HCT116 (cell line): ENCODE measurements around the gene ADAM19. TPM values are rescaled to one million over a fixed set of nuclear protein-coding genes. Genes with fewer than 3 reads are reported as not detected.

Experiments
- ATAC-seq: fragments of 200-7000 bp; cut with Tn5 transposase; 2 replicates; pipeline ENCODE4 v1.9.1; 2020; ENCODE audit warnings: mild to moderate bottlenecking, moderate library complexity
- BruUV-seq: library from RNA; stranded (reverse); fragments of 400-500 nt; replicated peaks from 2 replicates; lab custom pipeline; 2021; lab: Mats Ljungman, UMichigan
- CTCF ChIA-PET: fragments of 300-600 bp; sonication (Branson Sonifier 250); formaldehyde crosslinking; loops from one replicate; lab custom pipeline; 2021; ENCODE audit warnings: antibody characterized with exemption; lab: Charles Lee
- POLR2A ChIA-PET: fragments of 300-600, 350-600 bp; sonication (Branson Sonifier 250); formaldehyde crosslinking; loops from one replicate; lab custom pipeline; 2021; ENCODE audit warnings: antibody characterized with exemption; lab: Charles Lee
- RAD21 ChIA-PET, 2 experiments: fragments of 300-600 bp; sonication (Branson Sonifier 250); formaldehyde crosslinking; loops; one replicate each; lab custom pipeline; 2023; ENCODE audit warnings: low total read pairs in 2 of 2; ENCODE audit not compliant: uncharacterized antibody in 2 of 2, unreplicated experiment in 2 of 2, low non-redundant PET in 1 of 2; lab: Charles Lee
- DNase-seq: peaks from one replicate; pipeline ENCODE4 v3.0.0-alpha.2; 2010; ENCODE audit warnings: low read depth, low spot score
- H2AFZ ChIP-seq: fragments of 200-600 bp; shearing (Covaris generic), sonication (generic); 2 replicates; pipeline ENCODE4 v1.6.1; 2017; ENCODE audit warnings: low read depth, mixed run types, mixed read lengths, antibody characterized with exemption, low read length; ENCODE audit not compliant: poor library complexity, severe bottlenecking
- H3K27ac ChIP-seq: 2 replicates; pipeline ENCODE4 v1.5.1; 2012; ENCODE audit warnings: low read depth, low read length
- H3K27me3 ChIP-seq: fragments of 200-600 bp; sonication (generic); 2 replicates; pipeline ENCODE4 v1.6.1; 2016; ENCODE audit warnings: mixed run types, low read length, mixed read lengths; ENCODE audit not compliant: insufficient read depth
- H3K36me3 ChIP-seq, 2 experiments: fragments of 200-500 bp in 1 of 2; fragments of 200-600 bp in 1 of 2; sonication (Bioruptor generic) in 1 of 2; sonication (generic) in 1 of 2; 2 replicates each; pipeline versions ENCODE4 v1.5.1 to v1.6.1; 2014 to 2016; ENCODE audit warnings: low read length in 2 of 2, inconsistent platforms in 1 of 2, mixed read lengths in 1 of 2, mixed run types in 1 of 2; ENCODE audit not compliant: insufficient read depth in 2 of 2, control insufficient read depth in 1 of 2
- H3K4me1 ChIP-seq, 2 experiments: fragments of 200-600 bp in 1 of 2; sonication (generic) in 1 of 2; 2 replicates each; pipeline versions ENCODE4 v1.5.1 to v1.6.1; 2012 to 2017; ENCODE audit warnings: low read length in 2 of 2, inconsistent platforms in 1 of 2, mild to moderate bottlenecking in 1 of 2, mixed read lengths in 1 of 2, mixed run types in 1 of 2, moderate library complexity in 1 of 2; ENCODE audit not compliant: insufficient read depth in 2 of 2, control insufficient read depth in 1 of 2
- H3K4me2 ChIP-seq: fragments of 200-600 bp; sonication (generic); 2 replicates; pipeline ENCODE4 v1.6.1; 2017; ENCODE audit warnings: mixed run types, low read length, mixed read lengths
- H3K4me3 ChIP-seq, 2 experiments: fragments of 200-600 bp in 1 of 2; sonication (generic) in 1 of 2; replicated peaks in 1 of 2; 2 replicates each; pipeline ENCODE4 v1.5.1; 2011 to 2016; ENCODE audit warnings: low read length in 2 of 2, control low read depth in 1 of 2, low read depth in 1 of 2, mild to moderate bottlenecking in 1 of 2, mixed read lengths in 1 of 2, mixed run types in 1 of 2
- H3K79me2 ChIP-seq: fragments of 200-600 bp; sonication (generic); 2 replicates; pipeline ENCODE4 v1.6.1; 2017; ENCODE audit warnings: mild to moderate bottlenecking, mixed run types, low read length, moderate library complexity, mixed read lengths; ENCODE audit not compliant: insufficient read depth
- H3K9ac ChIP-seq: fragments of 200-600 bp; sonication (generic); 2 replicates; pipeline ENCODE4 v1.6.1; 2016; ENCODE audit warnings: low read length, mixed read lengths
- H3K9me2 ChIP-seq: fragments of 200-600 bp; sonication (generic), shearing (Covaris generic); 2 replicates; pipeline ENCODE4 v1.6.1; 2017; ENCODE audit warnings: mixed run types, mild to moderate bottlenecking, moderate library complexity; ENCODE audit not compliant: insufficient read depth
- H3K9me3 ChIP-seq, 2 experiments: fragments of 200-500 bp in 1 of 2; fragments of 200-600 bp in 1 of 2; sonication (Bioruptor generic) in 1 of 2; sonication (generic) in 1 of 2; 2 replicates each; pipeline ENCODE4 v1.6.1; 2014 to 2017; ENCODE audit warnings: low read length in 2 of 2, mixed read lengths in 2 of 2, inconsistent platforms in 1 of 2, low read depth in 1 of 2, mild to moderate bottlenecking in 1 of 2, mixed run types in 1 of 2, moderate library complexity in 1 of 2; ENCODE audit not compliant: control insufficient read depth in 1 of 2, insufficient read depth in 1 of 2
- H4K20me1 ChIP-seq: fragments of 200-600 bp; sonication (generic), shearing (Covaris generic); 2 replicates; pipeline ENCODE4 v1.6.1; 2017; ENCODE audit warnings: mixed run types, mild to moderate bottlenecking, moderate library complexity; ENCODE audit not compliant: insufficient read depth
- CBX3 ChIP-seq: IDR thresholded peaks from 2 replicates; pipeline ENCODE4 v1.6.1; 2012; ENCODE audit warnings: low read depth
- CEBPB ChIP-seq: IDR thresholded peaks from 2 replicates; pipeline ENCODE4 v1.6.1; 2012; ENCODE audit warnings: low read depth
- EGR1 ChIP-seq: IDR thresholded peaks from 2 replicates; pipeline ENCODE4 v1.6.1; 2012; ENCODE audit warnings: low read depth
- ELF1 ChIP-seq: IDR thresholded peaks from 2 replicates; pipeline ENCODE4 v1.6.1; 2012; ENCODE audit warnings: low read depth, borderline replicate concordance
- EZH2 ChIP-seq: fragments of 200-600 bp; sonication (generic); IDR thresholded peaks from 2 replicates; pipeline ENCODE4 v1.6.1; 2017; ENCODE audit warnings: antibody characterized with exemption, mixed run types
- EZH2phosphoT487 ChIP-seq: fragments of 200-600 bp; IDR thresholded peaks from 2 replicates; pipeline ENCODE4 v1.6.1; 2018; ENCODE audit warnings: antibody characterized with exemption, borderline replicate concordance
- FOSL1 ChIP-seq: IDR thresholded peaks from 2 replicates; pipeline ENCODE4 v1.6.1; 2012; ENCODE audit warnings: low read depth
- JUND ChIP-seq: IDR thresholded peaks from 2 replicates; pipeline ENCODE4 v1.6.1; 2012
- POLR2A ChIP-seq: IDR thresholded peaks from 2 replicates; pipeline ENCODE4 v1.7.0; 2011; ENCODE audit warnings: borderline replicate concordance; ENCODE audit not compliant: insufficient read depth, insufficient read length; ENCODE audit errors: extremely low read depth
- POLR2AphosphoS5 ChIP-seq: IDR thresholded peaks from 2 replicates; pipeline ENCODE4 v1.6.1; 2011; ENCODE audit warnings: mild to moderate bottlenecking, low read depth, low read length, moderate library complexity
- RAD21 ChIP-seq: IDR thresholded peaks from 2 replicates; pipeline ENCODE4 v1.6.1; 2012; ENCODE audit warnings: low read depth, mild to moderate bottlenecking
- SIN3A ChIP-seq: IDR thresholded peaks from 2 replicates; pipeline ENCODE4 v1.6.1; 2012; ENCODE audit warnings: low read depth
- SP1 ChIP-seq: IDR thresholded peaks from 2 replicates; pipeline ENCODE4 v1.6.1; 2012; ENCODE audit warnings: low read depth
- SRF ChIP-seq: IDR thresholded peaks from 2 replicates; pipeline ENCODE4 v1.6.1; 2012; ENCODE audit warnings: low read depth
- YY1 ChIP-seq: IDR thresholded peaks from 2 replicates; pipeline ENCODE4 v1.6.1; 2011; ENCODE audit warnings: low read length, low read depth, moderate library complexity, mild to moderate bottlenecking; ENCODE audit not compliant: insufficient replicate concordance; ENCODE audit errors: extremely low read depth
- ZFX ChIP-seq: fragments of 450-650 bp; IDR thresholded peaks from 2 replicates; pipeline ENCODE4 v1.6.1; 2017
- intact Hi-C: fragments of 100-400 bp; cut with micrococcal nuclease; formaldehyde crosslinking; loops from 2 replicates; pipeline ENCODE4 v1.10.0; 2022
- total RNA-seq: library from RNA; stranded (reverse); gene quantifications from one replicate; pipeline ENCODE4 v1.2.1, GENCODE V29; 2021; ENCODE audit not compliant: unreplicated experiment
- TF ChIP-seq, protein P1 (sequence below), 3 experiments: fragments of 200-600 bp in 1 of 3; sonication (generic) in 1 of 3; IDR thresholded peaks in 2 of 3; conservative IDR thresholded peaks in 1 of 3; 2 replicates each; pipeline ENCODE4 v1.5.1; 2012 to 2017; ENCODE audit warnings: low read depth in 2 of 3, low read length in 2 of 3, antibody characterized with exemption in 1 of 3, borderline replicate concordance in 1 of 3, control low read depth in 1 of 3, mild to moderate bottlenecking in 1 of 3, mixed read lengths in 1 of 3, mixed run types in 1 of 3, moderate library complexity in 1 of 3; ENCODE audit not compliant: insufficient read depth in 1 of 3
- TF ChIP-seq, protein P2 (sequence below): IDR thresholded peaks from 2 replicates; pipeline ENCODE4 v1.6.1; 2012
- TF ChIP-seq, protein P3 (sequence below): IDR thresholded peaks from 2 replicates; pipeline ENCODE4 v1.6.1; 2012; ENCODE audit warnings: low read depth
- TF ChIP-seq, protein P4 (sequence below): IDR thresholded peaks from 2 replicates; pipeline ENCODE4 v1.6.1; 2011; ENCODE audit warnings: mild to moderate bottlenecking, low read length, moderate library complexity; ENCODE audit not compliant: insufficient replicate concordance; ENCODE audit errors: extremely low read depth

ADAM19 gene
- total RNA-seq, 1 experiment from 2014 or later = 77.3 TPM

DNA sequence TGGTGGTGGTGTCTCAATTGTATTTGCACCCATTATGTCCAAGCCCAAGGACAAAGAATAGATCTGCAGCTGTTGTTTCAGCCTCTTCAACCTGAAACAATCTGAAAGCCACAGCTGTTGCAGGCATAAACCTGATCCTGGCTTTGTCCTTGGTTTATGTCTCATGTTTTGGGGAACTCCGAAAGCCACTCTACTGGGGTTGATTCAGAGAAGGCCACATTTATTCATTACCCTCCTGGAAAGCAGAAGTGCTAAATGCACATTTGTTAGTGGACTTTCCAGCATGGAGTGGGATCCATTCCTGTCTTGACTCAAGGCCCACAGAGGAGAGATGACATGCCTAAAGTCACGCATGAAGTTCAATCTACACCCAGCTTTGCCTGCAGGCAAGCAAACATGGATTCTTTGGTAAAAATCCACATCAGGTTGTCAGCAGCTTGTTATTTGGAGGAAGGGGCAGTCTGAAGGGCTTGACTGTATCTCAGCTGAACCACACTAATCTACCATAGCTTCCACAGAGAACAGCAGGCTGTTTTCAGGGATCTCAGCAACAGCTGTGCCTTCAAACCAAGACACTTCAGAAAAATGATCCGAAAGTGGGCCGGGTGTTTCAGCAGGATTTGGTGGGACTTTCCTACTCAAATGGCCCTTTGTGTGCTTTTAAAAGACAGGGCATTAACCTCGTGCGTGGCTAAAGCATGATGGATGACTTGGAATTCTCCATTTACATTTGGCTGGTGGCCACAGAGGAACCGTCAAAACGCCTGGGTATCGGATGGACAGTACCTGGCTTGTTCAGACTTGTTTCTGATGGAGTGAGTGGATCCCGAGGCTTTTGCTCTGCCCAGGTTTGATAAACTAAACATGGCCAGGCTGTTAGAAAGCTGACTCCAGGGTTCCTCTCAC lies 36.2 kb upstream of the ADAM19 start:
- ATAC-seq = no peak
- Histone ChIP-seq H3K27ac (no peak overlapping the region), H3K36me3 (no peaks in the 10 kb centered on the region)
- TF ChIP-seq EGR1 = no peak
- TF ChIP-seq YY1 = no peak
- no peak for TF ChIP-seq FOSL1
- TF ChIP-seq RAD21 = no peak
- no peak for TF ChIP-seq SIN3A
- TF ChIP-seq, protein P1, sequence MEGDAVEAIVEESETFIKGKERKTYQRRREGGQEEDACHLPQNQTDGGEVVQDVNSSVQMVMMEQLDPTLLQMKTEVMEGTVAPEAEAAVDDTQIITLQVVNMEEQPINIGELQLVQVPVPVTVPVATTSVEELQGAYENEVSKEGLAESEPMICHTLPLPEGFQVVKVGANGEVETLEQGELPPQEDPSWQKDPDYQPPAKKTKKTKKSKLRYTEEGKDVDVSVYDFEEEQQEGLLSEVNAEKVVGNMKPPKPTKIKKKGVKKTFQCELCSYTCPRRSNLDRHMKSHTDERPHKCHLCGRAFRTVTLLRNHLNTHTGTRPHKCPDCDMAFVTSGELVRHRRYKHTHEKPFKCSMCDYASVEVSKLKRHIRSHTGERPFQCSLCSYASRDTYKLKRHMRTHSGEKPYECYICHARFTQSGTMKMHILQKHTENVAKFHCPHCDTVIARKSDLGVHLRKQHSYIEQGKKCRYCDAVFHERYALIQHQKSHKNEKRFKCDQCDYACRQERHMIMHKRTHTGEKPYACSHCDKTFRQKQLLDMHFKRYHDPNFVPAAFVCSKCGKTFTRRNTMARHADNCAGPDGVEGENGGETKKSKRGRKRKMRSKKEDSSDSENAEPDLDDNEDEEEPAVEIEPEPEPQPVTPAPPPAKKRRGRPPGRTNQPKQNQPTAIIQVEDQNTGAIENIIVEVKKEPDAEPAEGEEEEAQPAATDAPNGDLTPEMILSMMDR (IDR thresholded peaks at IDR 0.05 in 2 of 3, conservative IDR thresholded peaks at IDR 0.05 in 1 of 3; ENCODE audit: borderline replicate concordance in 1 of 3, insufficient read depth in 1 of 3, low read depth in 2 of 3, low read length in 2 of 3) = no peak
- TF ChIP-seq JUND = no peak
- TF ChIP-seq, protein P2, sequence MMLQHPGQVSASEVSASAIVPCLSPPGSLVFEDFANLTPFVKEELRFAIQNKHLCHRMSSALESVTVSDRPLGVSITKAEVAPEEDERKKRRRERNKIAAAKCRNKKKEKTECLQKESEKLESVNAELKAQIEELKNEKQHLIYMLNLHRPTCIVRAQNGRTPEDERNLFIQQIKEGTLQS = no peak
- TF ChIP-seq POLR2A = no peak
- TF ChIP-seq CEBPB = no peak
- TF ChIP-seq SRF = no peak
- no peak for TF ChIP-seq SP1
- no peak for TF ChIP-seq CBX3
- no peak for TF ChIP-seq EZH2phosphoT487
- TF ChIP-seq EZH2 = no peak
- no peak for TF ChIP-seq ZFX
- TF ChIP-seq, protein P3, sequence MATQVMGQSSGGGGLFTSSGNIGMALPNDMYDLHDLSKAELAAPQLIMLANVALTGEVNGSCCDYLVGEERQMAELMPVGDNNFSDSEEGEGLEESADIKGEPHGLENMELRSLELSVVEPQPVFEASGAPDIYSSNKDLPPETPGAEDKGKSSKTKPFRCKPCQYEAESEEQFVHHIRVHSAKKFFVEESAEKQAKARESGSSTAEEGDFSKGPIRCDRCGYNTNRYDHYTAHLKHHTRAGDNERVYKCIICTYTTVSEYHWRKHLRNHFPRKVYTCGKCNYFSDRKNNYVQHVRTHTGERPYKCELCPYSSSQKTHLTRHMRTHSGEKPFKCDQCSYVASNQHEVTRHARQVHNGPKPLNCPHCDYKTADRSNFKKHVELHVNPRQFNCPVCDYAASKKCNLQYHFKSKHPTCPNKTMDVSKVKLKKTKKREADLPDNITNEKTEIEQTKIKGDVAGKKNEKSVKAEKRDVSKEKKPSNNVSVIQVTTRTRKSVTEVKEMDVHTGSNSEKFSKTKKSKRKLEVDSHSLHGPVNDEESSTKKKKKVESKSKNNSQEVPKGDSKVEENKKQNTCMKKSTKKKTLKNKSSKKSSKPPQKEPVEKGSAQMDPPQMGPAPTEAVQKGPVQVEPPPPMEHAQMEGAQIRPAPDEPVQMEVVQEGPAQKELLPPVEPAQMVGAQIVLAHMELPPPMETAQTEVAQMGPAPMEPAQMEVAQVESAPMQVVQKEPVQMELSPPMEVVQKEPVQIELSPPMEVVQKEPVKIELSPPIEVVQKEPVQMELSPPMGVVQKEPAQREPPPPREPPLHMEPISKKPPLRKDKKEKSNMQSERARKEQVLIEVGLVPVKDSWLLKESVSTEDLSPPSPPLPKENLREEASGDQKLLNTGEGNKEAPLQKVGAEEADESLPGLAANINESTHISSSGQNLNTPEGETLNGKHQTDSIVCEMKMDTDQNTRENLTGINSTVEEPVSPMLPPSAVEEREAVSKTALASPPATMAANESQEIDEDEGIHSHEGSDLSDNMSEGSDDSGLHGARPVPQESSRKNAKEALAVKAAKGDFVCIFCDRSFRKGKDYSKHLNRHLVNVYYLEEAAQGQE = no peak
- no peak for TF ChIP-seq ELF1
- TF ChIP-seq, protein P4, sequence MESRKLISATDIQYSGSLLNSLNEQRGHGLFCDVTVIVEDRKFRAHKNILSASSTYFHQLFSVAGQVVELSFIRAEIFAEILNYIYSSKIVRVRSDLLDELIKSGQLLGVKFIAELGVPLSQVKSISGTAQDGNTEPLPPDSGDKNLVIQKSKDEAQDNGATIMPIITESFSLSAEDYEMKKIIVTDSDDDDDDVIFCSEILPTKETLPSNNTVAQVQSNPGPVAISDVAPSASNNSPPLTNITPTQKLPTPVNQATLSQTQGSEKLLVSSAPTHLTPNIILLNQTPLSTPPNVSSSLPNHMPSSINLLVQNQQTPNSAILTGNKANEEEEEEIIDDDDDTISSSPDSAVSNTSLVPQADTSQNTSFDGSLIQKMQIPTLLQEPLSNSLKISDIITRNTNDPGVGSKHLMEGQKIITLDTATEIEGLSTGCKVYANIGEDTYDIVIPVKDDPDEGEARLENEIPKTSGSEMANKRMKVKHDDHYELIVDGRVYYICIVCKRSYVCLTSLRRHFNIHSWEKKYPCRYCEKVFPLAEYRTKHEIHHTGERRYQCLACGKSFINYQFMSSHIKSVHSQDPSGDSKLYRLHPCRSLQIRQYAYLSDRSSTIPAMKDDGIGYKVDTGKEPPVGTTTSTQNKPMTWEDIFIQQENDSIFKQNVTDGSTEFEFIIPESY = no peak
- no peak for TF ChIP-seq POLR2AphosphoS5
- TF ChIP-seq, all 23 proteins: peak for 0
- no peak for DNase-seq
- Histone ChIP-seq H3K4me3 (no peak overlapping the region), H3K9ac (no peak overlapping the region), H3K79me2 (no peaks in the 10 kb centered on the region), H3K4me2 (no peak overlapping the region), H4K20me1 (no peaks in the 10 kb centered on the region), H3K9me3 (no peaks in the 10 kb centered on the region), H3K9me2 (no peaks in the 10 kb centered on the region), H2AFZ (peak overlapping the region; percentile 79), H3K27me3 (no peaks in the 10 kb centered on the region), H3K4me1 (peaks cover 9 to 37% of the 10 kb centered on the region in 2 experiments)
- BruUV-seq = no TSS peak
- ChIA-PET RAD21 (no interaction called here), POLR2A (no interaction called here), CTCF (no interaction called here)
- intact Hi-C loops = no loop called here
